Mucosa of descending colon (tissue), 3 donors: ENCODE data around the gene BHLHE23. TPM values are rescaled to one million over a fixed set of nuclear protein-coding genes. Genes with fewer than 3 reads are reported as not detected.

Experiments
- ATAC-seq: fragments of 200-7000 bp; cut with Tn5 transposase; one replicate; pipeline ENCODE4 v1.9.1; 2020; ENCODE audit warnings: mild to moderate bottlenecking, moderate library complexity
- DNase-seq, 3 donors: peaks; one replicate each; pipeline ENCODE4 v3.0.0-alpha.2; 2020
- H3K36me3 ChIP-seq: fragments of 200-600 bp; one replicate; pipeline ENCODE4 v1.8.0; 2021; ENCODE audit warnings: low read depth, mild to moderate bottlenecking
- H3K4me1 ChIP-seq: fragments of 200-600 bp; one replicate; pipeline ENCODE4 v1.8.0; 2021; ENCODE audit warnings: low read depth, mild to moderate bottlenecking
- H3K4me3 ChIP-seq: fragments of 200-600 bp; one replicate; pipeline ENCODE4 v1.8.0; 2021; ENCODE audit warnings: mild to moderate bottlenecking
- H3K9me3 ChIP-seq: fragments of 200-600 bp; one replicate; pipeline ENCODE4 v1.8.0; 2021; ENCODE audit warnings: mild to moderate bottlenecking
- CTCF ChIP-seq: fragments of 200-600 bp; IDR thresholded peaks from one replicate; pipeline ENCODE4 v1.8.0; 2022; ENCODE audit warnings: antibody characterized with exemption, mild to moderate bottlenecking
- intact Hi-C, 2 donors: fragments of 100-400 bp; cut with DNase I in 1 of 2; cut with micrococcal nuclease in 1 of 2; formaldehyde crosslinking; loops; one replicate each; pipeline versions ENCODE4 v1.11.0 to v1.11.1; 2022; cut with DNase I, micrococcal nuclease
- total RNA-seq, 3 donors: library from RNA; stranded (reverse); fragmentation: NEBNext Ultra II Directional in 2 of 3; extraction: Animal tissue kit (Norgen Biotek cat#: 25700) in 2 of 3; gene quantifications; one replicate each; pipeline versions ENCODE4 v1.2.1 to v1.2.4, GENCODE V29; 2021 to 2023
- donor health status: DM: no; HTN: no; CAD: no; lungs with moderate emphysema.
- donor health status: DM: no; HTN: no; CAD: no.
- donor health status: DM: no; HTN: yes; CAD: no.

Gene BHLHE23
- total RNA-seq, 3 donors from 2014 or later, result not detected

GRCh38 chr20:62978561-62978943 is 28.2 kb downstream of the BHLHE23 start:
- DNase-seq, result no peak
- TF ChIP-seq CTCF, result no peak
- Histone ChIP-seq H3K9me3 (no peaks in the 10 kb centered on the region), H3K36me3 (no peaks in the 10 kb centered on the region), H3K4me1 (no peaks in the 10 kb centered on the region), H3K4me3 (no peak overlapping the region)
- intact Hi-C loops, result no loop called here
- ATAC-seq, result no peak

GRCh38 chr20:62977613-62978560 is 28.9 kb downstream of the BHLHE23 start:
- Histone ChIP-seq H3K36me3 (no peaks in the 10 kb centered on the region), H3K9me3 (no peaks in the 10 kb centered on the region), H3K4me3 (no peak overlapping the region), H3K4me1 (no peaks in the 10 kb centered on the region)
- ATAC-seq, result peak; percentile 79
- intact Hi-C loops, result no loop called here
- peak; percentile 71 to 78 (median 77) for DNase-seq
- no peak for TF ChIP-seq CTCF

- H3K4me1 ChIP-seq, result peaks cover 6% of the 10 kb centered on the region
- no peaks in the 10 kb centered on the region for H3K36me3 ChIP-seq
- no peak for ATAC-seq
- no peak for TF ChIP-seq CTCF
- no peak overlapping the region for H3K4me3 ChIP-seq
- no peak for DNase-seq
- intact Hi-C loops, result no loop called here
- H3K9me3 ChIP-seq, result no peaks in the 10 kb centered on the region
Observed at GRCh38 chr20:62976886-62977285, 29.9 kb downstream of the BHLHE23 start.

DNA sequence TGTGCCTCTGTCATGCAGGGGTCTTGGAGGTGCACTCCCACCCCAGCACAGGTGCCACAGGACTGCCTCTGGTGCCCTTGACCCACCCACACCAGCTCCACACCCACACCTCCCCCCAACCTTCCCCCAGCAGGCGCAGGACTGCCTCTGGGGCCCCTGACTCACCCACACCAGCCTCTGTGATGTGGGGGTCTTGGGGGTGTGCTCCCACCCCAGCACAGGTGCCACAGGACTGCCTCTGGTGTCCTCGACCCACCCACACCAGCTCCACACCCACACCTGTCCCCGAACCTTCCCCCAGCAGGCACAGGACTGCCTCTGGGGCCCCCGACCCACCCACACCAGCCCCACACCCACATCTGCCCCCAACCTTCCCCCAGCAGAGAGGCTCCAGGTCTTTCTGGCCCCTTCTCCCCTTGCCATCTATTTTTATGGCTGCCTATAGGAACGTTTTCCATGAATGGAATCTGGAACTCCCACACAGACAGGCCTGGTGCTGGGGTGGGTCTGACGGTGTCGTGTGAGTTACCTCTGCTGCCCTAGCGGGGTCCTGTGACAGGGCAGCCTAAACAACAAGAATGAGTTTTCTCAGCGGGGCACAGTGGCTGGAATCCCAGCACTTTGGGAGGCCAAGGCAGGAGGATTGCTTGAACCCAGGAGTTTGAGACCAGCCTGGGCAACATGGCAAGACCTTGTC is 30.8 kb downstream of the BHLHE23 start:
- intact Hi-C loops, result no loop called here
- H3K4me1 ChIP-seq, result peaks cover 6% of the 10 kb centered on the region
- ATAC-seq (no peak), DNase-seq (no peak)
- no peaks in the 10 kb centered on the region for H3K36me3 ChIP-seq
- TF ChIP-seq CTCF, result no peak
- no peak overlapping the region for H3K4me3 ChIP-seq
- H3K9me3 ChIP-seq, result no peaks in the 10 kb centered on the region

DNA sequence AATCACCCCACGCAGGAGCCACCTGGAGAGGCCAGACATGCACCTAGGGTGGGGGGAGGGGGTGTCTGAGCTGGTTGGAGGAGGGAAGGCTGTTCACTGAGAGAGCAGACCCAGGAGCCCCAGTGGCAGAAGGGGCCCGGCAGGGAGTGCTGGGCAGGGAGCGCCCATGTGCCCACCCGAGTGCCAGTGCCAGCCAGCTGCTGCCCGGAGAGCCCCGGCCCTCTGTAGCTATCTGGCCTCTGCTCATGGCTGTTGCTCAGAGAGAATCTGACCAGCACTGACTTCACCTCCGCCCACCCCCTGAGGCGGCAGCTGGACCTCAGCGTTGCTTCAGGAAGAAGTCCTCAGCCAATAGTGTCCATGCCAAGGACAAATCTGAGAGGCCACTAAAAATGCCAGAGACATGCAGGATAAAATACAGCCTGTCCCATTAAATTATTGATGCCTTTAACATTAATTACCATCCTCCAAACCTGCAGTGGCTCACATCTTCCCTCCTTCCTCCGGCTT is 31.5 kb downstream of the BHLHE23 start:
- peaks cover 6% of the 10 kb centered on the region for H3K4me1 ChIP-seq
- intact Hi-C loops, result no loop called here
- no peaks in the 10 kb centered on the region for H3K36me3 ChIP-seq
- H3K4me3 ChIP-seq, result no peak overlapping the region
- no peak for TF ChIP-seq CTCF
- DNase-seq (no peak), ATAC-seq (no peak)
- no peaks in the 10 kb centered on the region for H3K9me3 ChIP-seq
